A549 (cell line): Measurements from ENCODE around the gene MYEOV.

Experiments used
- BCL3 ChIP-seq: fragments of >200 bp; sonication (Bioruptor Twin); formaldehyde crosslinking; IDR thresholded peaks from 3 replicates; pipeline ENCODE4 v1.6.1; 2016
- CHD4 ChIP-seq: fragments of 200-600 bp; sonication (generic); IDR thresholded peaks from 2 replicates; pipeline ENCODE4 v1.6.1; 2016; ENCODE audit warnings: antibody characterized with exemption, mild to moderate bottlenecking, borderline replicate concordance
- CTCF ChIP-seq: fragments of >200 bp; sonication (Bioruptor Twin); formaldehyde crosslinking; IDR thresholded peaks from 3 replicates; pipeline ENCODE4 v1.5.1; 2016
- EP300 ChIP-seq, 2 experiments: fragments of >200 bp; sonication (Bioruptor Twin); formaldehyde crosslinking; IDR thresholded peaks; 2 replicates in 1 of 2; 3 replicates in 1 of 2; pipeline ENCODE4 v1.6.1; 2016 to 2017
- POLR2A ChIP-seq: IDR thresholded peaks from 2 replicates; pipeline ENCODE4 v1.6.1; 2012; ENCODE audit warnings: mild to moderate bottlenecking, low read length
- SREBF2 ChIP-seq: fragments of 450-650 bp; IDR thresholded peaks from 2 replicates; pipeline ENCODE4 v1.6.1; 2014; ENCODE audit warnings: mild to moderate bottlenecking, moderate library complexity

- no peak for TF ChIP-seq SREBF2
- TF ChIP-seq POLR2A = no peak
- TF ChIP-seq BCL3 = no peak
- TF ChIP-seq CTCF = no peak
- TF ChIP-seq EP300 (IDR thresholded peaks at IDR 0.05) = no peak
- no peak for TF ChIP-seq CHD4
Measured at GRCh38 chr11:69278091-69278867, 15.7 kb upstream of the MYEOV start.
